H54 (cell line): ENCODE results near the gene CLEC1B.
A peak's percentile ranks its signal among the peaks of the same experiment; 100 is the strongest.
"Not testable (repeated sequence)": the region's sequence is repeated elsewhere in the genome, so short reads cannot be mapped to it uniquely, and the experiment has no call there.

Experiments used
- DNase-seq: peaks from one replicate; pipeline ENCODE4 v3.0.0; 2011; ENCODE audit warnings: low spot score, mixed read lengths; ENCODE audit not compliant: insufficient read length
- FAIRE-seq: peaks from 3 replicates; lab custom pipeline; 2011; peaks lifted over from hg19 to GRCh38; lab: Jason Lieb, UNC
- POLR2A ChIP-seq: IDR thresholded peaks from 2 replicates; pipeline ENCODE4 v1.6.1; 2011; ENCODE audit warnings: low read depth, mild to moderate bottlenecking, low read length

CLEC1B gene

GRCh38 chr12:9999016-9999415 lies at the start of gene CLEC1B:
Gene CLEC1B (minus strand): TSS chr12:9999121. CDS start chr12:9999100, 21 bp downstream.
- no peak for FAIRE-seq
- DNase-seq, result no peak
- no peak for TF ChIP-seq POLR2A

DNA sequence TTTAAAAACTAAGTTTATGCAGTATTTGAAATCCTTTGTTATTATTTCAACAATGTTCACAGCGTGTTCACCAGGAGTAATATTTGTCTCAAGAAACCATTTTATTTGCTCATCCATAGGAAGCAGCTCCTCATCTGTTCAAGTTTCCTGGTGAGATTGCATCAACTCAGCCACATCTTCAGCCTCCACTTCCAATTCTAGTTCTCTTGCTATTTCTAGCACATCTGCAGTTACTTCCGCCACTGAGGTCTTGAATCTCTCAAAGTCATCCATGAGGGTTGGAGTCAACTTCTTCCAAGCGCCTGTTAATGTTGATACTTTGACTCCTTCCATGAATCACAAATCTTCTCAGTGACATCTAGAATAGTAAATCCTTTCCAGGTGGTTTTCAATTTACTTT lies 49.6 kb upstream of the CLEC1B start:
- TF ChIP-seq POLR2A, result no peak
- FAIRE-seq (no peak), DNase-seq (no peak)

GRCh38 chr12:10042167-10042566 lies 43.2 kb upstream of the CLEC1B start:
- TF ChIP-seq POLR2A, result no peak
- FAIRE-seq, result no peak
- DNase-seq, result no peak

GRCh38 chr12:10033783-10034545 lies 35.0 kb upstream of the CLEC1B start:
- no peak for TF ChIP-seq POLR2A
- DNase-seq (no peak), FAIRE-seq (peak; percentile 11)

DNA sequence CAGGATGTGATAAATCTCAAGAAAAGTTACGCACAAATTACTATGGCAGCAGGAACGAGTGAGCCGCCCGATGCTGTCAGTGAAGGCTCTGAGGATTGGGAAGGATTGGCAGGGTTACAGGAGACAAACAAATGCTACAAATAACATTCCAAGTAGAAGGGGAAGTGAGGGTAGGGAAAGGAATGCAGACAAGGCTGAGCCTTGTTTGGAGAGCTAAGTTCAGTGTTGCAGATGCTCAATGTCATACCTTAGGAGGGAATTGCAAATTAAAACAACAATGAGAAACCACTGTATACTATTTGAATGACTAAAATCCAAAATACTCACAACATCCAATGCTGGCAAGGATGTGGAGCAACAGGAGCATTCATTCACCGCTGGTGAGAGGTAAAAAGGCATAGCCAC lies 32.9 kb upstream of the CLEC1B start:
- peak; percentile 98 for FAIRE-seq
- TF ChIP-seq POLR2A, result no peak
- peak; percentile 50 for DNase-seq

- no peak for TF ChIP-seq POLR2A
Observed at GRCh38 chr12:10031321-10031720, 32.4 kb upstream of the CLEC1B start.

GRCh38 chr12:10030446-10030845 lies 31.5 kb upstream of the CLEC1B start, which contains the start of gene CLEC9A:
Gene CLEC9A (plus strand): TSS chr12:10030682. CDS start chr12:10052688, 22,006 bp downstream.
- no peak for DNase-seq
- TF ChIP-seq POLR2A, result no peak
- no peak for FAIRE-seq

More at GRCh38 chr12:10031321-10031720, 32.4 kb upstream of the CLEC1B start:
- DNase-seq, result no peak
- no peak for FAIRE-seq

DNA sequence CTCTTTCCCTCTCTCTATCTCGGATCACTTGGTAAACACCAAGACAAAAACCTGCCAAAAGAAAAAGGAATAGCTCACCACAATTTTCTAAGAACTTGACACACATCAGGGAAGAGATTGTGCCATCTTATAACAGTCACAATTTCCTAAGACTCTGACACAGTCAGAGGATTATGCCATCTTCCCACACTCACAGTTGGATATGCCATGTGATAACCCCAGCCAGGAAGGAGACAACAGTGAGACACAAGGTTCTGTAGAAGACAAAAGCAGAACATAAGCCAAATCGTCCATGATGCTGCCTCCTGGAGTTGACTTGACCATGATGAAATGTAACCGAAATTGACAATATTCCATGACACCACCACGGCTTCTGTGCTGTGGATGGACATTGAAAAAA lies 28.8 kb upstream of the CLEC1B start:
- no peak for TF ChIP-seq POLR2A
- FAIRE-seq, result no peak
- DNase-seq, result peak; percentile 2

GRCh38 chr12:10027311-10027710 lies 28.4 kb upstream of the CLEC1B start:
- FAIRE-seq, result peak; percentile 27
- no peak for DNase-seq
- TF ChIP-seq POLR2A, result no peak

GRCh38 chr12:10026666-10027065 lies 27.7 kb upstream of the CLEC1B start:
- FAIRE-seq, DNase-seq: not testable (repeated sequence)

- no peak for FAIRE-seq
- DNase-seq, result no peak
- TF ChIP-seq POLR2A, result no peak
Observed at GRCh38 chr12:10025236-10025635, 26.3 kb upstream of the CLEC1B start.

DNA sequence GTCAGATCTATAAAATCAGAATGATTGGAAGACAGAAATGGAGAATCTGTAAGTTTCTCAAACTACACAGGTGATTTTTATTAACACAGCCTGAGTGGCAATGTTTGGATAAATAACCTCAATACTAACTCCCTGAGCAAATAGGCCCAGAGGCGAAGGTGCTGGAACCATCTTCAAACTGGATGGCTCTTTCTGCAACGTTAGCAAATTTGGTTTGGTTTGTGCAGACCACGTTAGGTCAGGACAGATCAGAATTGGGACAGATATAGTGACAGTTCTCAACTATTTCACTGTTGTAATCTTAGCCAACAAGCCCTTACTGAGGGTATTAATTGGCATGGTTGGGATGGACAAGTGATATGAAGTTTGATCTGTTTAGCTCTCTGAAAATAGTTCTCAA lies 22.4 kb upstream of the CLEC1B start:
- FAIRE-seq (no peak), DNase-seq (no peak)
- no peak for TF ChIP-seq POLR2A

DNA sequence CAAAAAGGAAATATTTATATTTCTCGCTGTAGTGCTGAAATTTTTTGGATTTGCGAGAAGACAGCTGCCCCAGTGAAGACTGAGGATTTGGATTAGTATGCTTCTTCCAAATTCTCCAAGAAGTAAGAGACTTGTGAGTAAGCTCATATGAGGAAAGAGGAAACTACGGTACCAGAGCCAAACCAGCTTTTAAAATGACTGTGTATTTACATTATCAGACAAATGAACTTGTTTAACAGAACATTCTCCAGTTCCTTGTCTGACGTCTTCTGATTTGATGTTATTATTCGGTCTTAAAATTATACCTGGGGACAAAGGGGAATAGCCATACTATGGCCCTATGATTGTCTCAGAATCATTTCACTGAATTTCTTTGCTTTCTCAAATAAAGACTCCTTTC lies 19.5 kb upstream of the CLEC1B start:
- DNase-seq, result no peak
- no peak for TF ChIP-seq POLR2A
- no peak for FAIRE-seq

- FAIRE-seq, result peak; percentile 82
- no peak for DNase-seq
- no peak for TF ChIP-seq POLR2A
Observed at GRCh38 chr12:10016881-10017280, 18.0 kb upstream of the CLEC1B start.

DNA sequence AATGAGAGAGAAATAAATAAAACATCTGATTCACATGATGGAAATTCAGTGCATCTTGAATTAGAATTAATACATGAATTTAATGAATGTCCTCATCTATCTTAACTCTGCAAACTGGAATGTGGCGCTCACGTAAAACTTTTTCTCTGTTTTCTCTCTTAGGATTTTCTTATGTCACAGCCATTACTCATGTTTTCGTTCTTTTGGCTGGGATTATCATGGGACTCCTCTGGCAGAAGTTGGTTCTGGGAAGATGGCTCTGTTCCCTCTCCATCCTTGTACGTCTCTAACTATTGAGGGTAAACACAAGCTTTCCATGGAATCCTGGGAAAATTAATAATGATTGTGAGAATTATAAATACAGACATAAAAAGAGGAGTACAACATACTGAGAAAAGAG lies 16.5 kb upstream of the CLEC1B start:
- no peak for DNase-seq
- FAIRE-seq, result no peak
- no peak for TF ChIP-seq POLR2A
